Measurements from ENCODE around the gene NUPR1. TPM values are rescaled to one million over a fixed set of nuclear protein-coding genes. Genes with fewer than 3 reads are reported as not detected.
A peak's percentile ranks its signal among the peaks of the same experiment; 100 is the strongest.

Gene NUPR1
- total RNA-seq, 1 experiment from 2014 or later = 2.2 TPM

DNA sequence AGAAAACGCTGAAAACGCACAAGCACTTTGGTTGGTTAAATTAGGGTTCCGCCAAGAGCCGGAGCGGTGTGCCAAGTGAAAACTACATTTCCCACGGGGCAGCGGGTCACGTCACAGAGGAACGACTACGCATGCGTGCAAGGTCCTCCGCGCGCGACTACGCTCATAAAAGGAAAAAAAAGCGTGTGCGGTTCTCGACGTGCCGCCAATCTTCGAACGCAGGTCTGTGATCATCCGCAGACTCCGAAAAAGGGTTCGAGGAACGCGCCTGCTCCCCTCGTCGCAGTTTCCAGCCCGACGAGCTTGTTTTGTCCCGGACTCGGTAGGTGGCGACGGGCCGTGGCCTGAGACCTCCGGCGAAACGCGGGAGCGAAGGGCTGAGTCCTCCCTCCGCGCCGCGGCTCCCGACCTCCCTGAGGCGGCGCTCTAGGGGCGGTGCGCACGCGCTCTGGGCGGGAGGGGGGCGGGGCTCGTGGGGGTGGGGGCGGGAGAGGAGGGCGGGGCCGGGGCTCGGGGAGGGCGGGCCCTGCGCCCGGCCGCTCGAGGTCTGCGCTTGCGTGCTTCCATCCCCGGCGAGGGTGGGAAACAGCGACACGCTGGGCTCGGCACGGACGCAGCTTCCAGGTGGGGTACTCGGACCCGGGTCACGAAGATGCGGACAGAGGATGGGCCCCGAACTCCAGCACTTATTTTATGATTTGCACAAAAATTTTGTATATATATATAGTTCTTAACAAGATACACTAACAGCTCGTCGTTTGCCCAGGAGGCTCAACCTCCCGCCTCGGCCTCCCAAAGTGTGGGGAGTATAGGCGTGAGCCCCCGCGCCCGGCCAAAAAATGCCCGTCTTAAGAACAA is 15.2 kb upstream of the NUPR1 start, which contains the start of gene SGF29 (continued):
- TF ChIP-seq, protein P1, sequence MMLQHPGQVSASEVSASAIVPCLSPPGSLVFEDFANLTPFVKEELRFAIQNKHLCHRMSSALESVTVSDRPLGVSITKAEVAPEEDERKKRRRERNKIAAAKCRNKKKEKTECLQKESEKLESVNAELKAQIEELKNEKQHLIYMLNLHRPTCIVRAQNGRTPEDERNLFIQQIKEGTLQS (IDR thresholded peaks at IDR 0.05) = no peak
- peak; percentile 80 for TF ChIP-seq CBX3 (IDR thresholded peaks at IDR 0.05; ENCODE audit: low read depth)
- peak; percentile 89 for TF ChIP-seq SRF (IDR thresholded peaks at IDR 0.05; ENCODE audit: low read depth)
- TF ChIP-seq, protein P2, sequence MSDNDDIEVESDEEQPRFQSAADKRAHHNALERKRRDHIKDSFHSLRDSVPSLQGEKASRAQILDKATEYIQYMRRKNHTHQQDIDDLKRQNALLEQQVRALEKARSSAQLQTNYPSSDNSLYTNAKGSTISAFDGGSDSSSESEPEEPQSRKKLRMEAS (IDR thresholded peaks at IDR 0.05) = peak; percentile 93

DNA sequence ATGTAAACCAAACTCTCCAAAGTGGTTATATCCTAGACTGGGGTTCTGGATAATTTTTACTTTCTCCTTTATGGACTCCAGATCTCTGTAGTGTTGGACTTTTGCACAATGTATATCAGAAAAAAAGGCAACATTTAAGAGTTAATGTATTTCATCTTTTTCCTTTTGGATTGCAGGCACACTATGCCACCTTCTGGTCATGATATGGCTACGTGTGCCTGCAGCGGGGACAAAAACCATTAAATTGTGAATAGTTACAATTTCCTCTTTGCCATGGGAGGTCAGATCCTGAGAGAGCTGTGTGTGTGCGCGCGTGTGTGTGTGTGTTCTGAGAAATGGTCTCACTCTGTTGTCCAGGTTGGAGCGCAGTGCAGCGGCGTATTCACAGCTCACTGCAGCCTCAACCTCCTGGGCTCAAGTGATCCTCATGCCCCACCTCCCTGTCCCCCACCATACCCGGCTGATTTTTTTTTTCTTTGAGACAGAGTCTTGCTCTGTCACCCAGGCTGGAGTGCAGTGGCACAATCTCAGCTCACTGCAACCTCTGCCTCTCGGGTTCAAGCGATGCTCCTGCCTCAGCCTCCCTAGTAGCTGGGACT is 10.6 kb upstream of the NUPR1 start:
- intact Hi-C loops (cut with micrococcal nuclease) = loop anchor here (1.0 to 5.0 kb wide), 3 partner anchors 227 to 337 kb away; partner anchors contain the start of gene XPO6
- peak overlapping the region; percentile 70 for H2AFZ ChIP-seq (ENCODE audit: low read depth, low read length, poor library complexity, severe bottlenecking)
- CTCF ChIA-PET = interaction anchor here (1.0 kb wide), 1 partner anchor 57 kb away, joined by 3 read pairs; no protein-coding TSS in a partner anchor
- TF ChIP-seq RAD21 (IDR thresholded peaks at IDR 0.05; ENCODE audit: low read depth) (peak; percentile 90), EZH2 (IDR thresholded peaks at IDR 0.05) (no peak)
- TF ChIP-seq, protein P3, sequence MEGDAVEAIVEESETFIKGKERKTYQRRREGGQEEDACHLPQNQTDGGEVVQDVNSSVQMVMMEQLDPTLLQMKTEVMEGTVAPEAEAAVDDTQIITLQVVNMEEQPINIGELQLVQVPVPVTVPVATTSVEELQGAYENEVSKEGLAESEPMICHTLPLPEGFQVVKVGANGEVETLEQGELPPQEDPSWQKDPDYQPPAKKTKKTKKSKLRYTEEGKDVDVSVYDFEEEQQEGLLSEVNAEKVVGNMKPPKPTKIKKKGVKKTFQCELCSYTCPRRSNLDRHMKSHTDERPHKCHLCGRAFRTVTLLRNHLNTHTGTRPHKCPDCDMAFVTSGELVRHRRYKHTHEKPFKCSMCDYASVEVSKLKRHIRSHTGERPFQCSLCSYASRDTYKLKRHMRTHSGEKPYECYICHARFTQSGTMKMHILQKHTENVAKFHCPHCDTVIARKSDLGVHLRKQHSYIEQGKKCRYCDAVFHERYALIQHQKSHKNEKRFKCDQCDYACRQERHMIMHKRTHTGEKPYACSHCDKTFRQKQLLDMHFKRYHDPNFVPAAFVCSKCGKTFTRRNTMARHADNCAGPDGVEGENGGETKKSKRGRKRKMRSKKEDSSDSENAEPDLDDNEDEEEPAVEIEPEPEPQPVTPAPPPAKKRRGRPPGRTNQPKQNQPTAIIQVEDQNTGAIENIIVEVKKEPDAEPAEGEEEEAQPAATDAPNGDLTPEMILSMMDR (IDR thresholded peaks at IDR 0.05 in 2 of 3, conservative IDR thresholded peaks at IDR 0.05 in 1 of 3; ENCODE audit: borderline replicate concordance in 1 of 3, insufficient read depth in 1 of 3, low read depth in 2 of 3, low read length in 2 of 3) = peak; percentile 50 to 91 (median 62)
- H3K9me2 ChIP-seq (ENCODE audit: insufficient read depth) = no peaks in the 10 kb centered on the region
- 0 out of 2 replicates have a peak, but pooled peaks cover under 1% of the 10 kb centered on the region for H3K79me2 ChIP-seq (ENCODE audit: insufficient read depth, low read length)
- peak; percentile 33 for ATAC-seq
- H3K36me3 ChIP-seq (ENCODE audit: control insufficient read depth in 1 of 2, insufficient read depth in 2 of 2, low read length in 2 of 2) = no peaks in the 10 kb centered on the region
- DNase-seq (ENCODE audit: low read depth, low spot score) = peak; percentile 33
- H4K20me1 ChIP-seq (ENCODE audit: insufficient read depth) = no peaks in the 10 kb centered on the region
- no peaks in the 10 kb centered on the region for H3K27me3 ChIP-seq (ENCODE audit: insufficient read depth, low read length)
- no peak overlapping the region for H3K27ac ChIP-seq (ENCODE audit: low read depth, low read length)
- no peak overlapping the region for H3K4me3 ChIP-seq (replicated peaks in 1 of 2; ENCODE audit: low read depth in 1 of 2, low read length in 2 of 2)
- peaks cover 0 to 14% of the 10 kb centered on the region in 2 experiments; a peak in 3 of 4 replicates for H3K4me1 ChIP-seq (ENCODE audit: control insufficient read depth in 1 of 2, insufficient read depth in 2 of 2, low read length in 2 of 2)
- RAD21 ChIA-PET (ENCODE audit: low non-redundant PET in 1 of 2, low total read pairs in 2 of 2, uncharacterized antibody in 2 of 2, unreplicated experiment in 2 of 2) = interaction anchor here in 1 of 2 experiments (0.7 to 0.8 kb wide), 2 partner anchors 67 to 77 kb away, joined by 3 to 4 read pairs; partner anchors contain the start of gene NPIPB7
- POLR2A ChIA-PET = no interaction called here
- H3K4me2 ChIP-seq (ENCODE audit: low read length) = peak overlapping the region; percentile 40
- no TSS peak for BruUV-seq (replicated peaks)
- H3K9me3 ChIP-seq (ENCODE audit: control insufficient read depth in 1 of 2, insufficient read depth in 1 of 2, low read depth in 1 of 2, low read length in 2 of 2) = no peaks in the 10 kb centered on the region
- H3K9ac ChIP-seq (ENCODE audit: low read length) = no peak overlapping the region

Measured in HCT116 (cell line).